NCI-H526 (cell line): ENCODE results near the gene EVL.
"Not testable (repeated sequence)": the region's sequence is repeated elsewhere in the genome, so short reads cannot be mapped to it uniquely, and the experiment has no call there.

Source experiments
- DNase-seq, 2 experiments: peaks; one replicate each; lab custom pipeline; 2025; lab: John Stamatoyannopoulos, UW

The EVL gene

DNA sequence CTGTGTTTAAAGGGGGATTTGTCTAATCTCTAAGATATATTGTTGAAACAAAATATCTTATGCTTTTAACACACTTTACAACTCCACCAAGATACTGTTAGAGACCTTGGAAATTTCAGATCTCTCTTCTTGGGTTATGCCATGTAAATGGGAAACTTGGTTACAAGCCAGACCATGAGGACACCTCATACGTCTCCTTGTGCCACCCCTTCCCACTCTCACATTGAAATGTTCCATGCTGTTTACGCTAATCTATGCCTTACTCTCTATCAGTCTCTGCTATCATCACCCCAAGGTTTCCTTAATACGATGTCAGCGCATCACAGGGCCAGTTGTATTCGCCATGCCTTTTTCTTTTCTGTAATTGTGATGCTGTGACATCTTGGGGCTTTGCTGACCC, 107.6 kb downstream of the EVL start:
- no peak for DNase-seq

DNA sequence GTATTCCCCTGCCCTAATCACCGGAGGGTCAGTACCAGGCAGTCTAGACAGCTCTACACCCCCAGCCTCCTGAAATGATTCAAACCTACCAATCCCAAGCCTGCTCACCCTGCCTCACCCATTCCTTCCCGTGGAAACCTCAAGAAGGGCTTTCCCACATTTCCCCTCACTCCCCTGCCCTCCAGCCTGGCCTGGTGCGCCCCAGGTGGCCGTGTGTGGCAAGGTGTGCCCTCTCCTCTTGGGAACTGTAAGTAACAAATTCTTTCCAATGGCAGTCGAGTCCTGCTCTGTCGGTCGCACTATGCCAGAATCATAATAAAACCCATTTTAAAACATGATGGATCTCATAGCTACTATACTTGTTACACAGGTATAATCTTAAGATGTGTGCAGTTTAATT, 108.1 kb downstream of the EVL start:
- DNase-seq, result no peak

DNA sequence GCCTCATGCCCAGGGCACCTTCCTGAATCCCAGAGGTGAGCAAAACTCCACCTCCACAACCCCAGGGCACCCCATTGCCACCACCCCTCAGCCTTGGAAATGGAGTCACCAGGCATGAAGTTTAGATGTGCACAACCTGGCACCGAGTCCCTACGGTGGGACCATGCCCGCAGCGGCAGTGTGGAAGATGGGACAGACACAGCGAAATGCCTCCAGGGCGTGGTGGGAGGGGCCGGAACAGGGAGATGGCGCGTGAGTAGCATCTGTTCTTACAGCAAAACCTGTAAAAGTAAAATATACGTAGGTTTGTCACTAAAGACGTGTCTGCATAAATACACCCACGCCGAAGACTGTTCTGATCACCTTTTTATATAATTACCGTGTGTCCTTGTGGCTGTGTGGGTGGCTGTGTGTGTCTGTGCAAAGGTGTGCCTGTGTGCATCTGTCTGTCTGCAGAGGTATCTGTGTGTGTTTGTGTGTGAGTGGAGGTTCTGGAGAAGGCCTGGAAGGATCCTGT, 111.6 kb downstream of the EVL start:
- DNase-seq, result no peak

DNA sequence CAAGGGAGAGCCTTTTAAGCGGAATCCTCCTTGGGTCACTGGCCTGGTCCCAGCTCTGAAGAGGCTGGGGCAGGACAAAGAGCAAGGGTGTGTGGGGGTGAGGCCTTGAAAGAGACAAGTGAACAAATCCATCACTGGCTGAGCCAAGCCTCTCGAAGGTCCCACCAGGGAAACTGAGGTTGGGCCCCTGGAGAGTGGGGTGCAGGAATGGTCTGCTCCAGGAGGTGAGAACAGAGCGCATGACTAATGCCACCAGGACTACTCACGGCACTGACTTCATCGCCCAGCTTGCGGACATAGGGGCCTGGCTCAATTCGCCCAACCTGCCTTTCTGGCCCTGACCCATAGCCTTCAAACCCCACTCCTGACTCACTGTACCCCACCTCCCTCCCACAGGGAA, 113.5 kb downstream of the EVL start:
- DNase-seq, result no peak

DNA sequence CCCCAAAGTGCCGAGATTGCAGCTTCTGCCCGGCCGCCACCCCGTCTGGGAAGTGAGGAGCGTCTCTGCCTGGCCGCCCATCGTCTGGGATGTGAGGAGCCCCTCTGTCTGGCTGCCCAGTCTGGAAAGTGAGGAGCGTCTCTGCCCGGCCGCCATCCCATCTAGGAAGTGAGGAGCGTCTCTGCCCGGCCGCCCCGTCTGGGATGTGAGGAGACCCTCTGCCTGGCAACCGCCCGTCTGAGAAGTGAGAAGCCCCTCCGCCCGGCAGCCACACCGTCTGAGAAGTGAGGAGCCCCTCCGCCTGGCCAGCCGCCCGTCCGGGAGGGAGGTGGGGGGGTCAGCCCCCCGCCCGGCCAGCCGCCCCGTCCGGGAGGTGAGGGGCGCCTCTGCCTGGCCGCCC, 115.4 kb downstream of the EVL start:
- DNase-seq, result not testable (repeated sequence)

DNA sequence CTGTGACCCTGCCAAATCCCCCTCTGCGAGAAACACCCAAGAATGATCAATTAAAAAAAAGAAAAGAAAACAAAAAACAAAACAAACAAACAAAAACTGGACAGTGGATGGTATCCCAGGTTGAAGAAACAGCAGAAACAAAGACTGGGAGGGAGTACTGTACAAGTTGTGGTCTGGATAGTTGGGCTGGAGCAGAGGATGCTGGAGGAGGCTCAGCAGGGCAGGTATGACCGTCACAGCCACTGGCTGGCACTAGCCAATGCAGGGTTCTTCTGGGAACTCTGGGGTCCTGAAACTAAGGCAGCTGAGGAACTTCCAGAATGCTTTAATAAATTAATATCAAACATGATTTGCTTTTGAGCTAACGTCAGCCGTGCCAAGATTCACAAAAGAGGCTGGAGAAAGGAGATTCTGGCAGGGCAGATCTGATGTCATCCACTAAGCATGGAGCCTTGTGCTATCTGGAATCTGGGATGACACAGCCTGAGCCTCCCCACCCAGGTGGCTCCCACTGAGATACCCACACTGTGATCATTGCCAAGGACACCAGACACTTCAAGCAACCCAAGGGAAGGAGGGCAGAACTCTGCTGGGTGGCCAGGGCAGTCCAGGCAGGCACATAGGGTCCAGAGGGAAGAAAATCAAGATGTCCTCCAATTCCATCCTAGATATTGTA, 116.8 kb downstream of the EVL start:
- DNase-seq, result not testable (repeated sequence)

DNA sequence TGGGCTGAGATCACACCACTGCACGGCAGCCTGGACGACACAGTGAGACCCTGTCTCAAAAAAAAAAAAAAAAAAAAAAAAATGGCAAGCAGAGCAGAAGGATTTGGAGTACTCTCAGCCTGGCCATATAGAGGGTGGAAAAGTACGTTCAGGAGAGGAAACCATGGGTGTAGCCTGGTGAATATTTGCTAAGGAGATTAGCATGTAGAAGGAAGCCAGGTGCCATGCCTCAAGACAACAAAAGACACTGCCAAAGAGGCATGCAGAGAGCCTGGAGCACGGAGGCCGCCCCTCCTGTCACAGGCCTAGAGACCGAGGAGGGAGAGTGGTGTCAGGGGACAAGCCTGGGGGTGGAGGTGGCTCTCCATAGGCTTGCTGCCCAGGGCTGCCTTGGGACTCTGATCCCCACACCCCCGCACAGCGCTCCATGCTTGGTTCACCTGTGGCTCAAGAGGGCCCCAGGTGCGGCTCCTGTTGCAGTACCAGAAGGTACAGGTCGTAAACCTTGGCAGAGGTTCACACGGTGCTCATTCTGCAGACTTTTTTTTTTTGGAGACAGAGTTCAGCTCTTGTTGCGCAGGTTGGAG, 122.1 kb downstream of the EVL start:
- DNase-seq, result peak in 1 of 2 experiments; percentile 26

DNA sequence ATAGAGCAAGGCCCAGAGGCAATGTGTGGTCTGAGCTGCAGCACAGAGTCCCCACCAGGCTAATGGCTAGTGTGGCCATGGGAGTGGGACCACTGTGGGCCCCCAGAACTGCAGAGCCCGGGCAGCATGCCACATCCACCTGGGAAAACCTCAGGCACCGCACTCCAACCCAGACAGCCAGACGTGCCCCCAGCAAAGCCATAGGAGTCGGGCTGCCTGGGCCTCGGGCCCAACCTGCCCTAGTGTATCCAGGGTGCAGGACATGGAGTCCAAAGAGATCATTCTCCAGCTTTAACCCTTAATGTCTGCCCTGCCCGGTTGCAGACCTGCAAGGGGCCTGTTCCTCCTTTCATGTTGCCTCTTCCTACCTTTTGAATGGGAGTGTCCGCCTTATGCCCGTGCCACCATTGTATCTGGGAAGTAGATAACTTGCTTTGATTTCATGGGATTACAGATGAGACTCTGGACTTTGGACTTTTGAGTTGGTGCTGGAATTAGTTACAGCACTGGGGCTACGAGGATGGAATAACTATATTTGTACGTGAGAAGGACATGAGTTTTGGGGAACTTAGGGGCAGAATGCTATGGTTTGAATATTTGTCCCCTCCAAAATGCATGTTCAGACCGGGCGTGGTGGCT, 123.3 kb downstream of the EVL start:
- DNase-seq, result no peak

DNA sequence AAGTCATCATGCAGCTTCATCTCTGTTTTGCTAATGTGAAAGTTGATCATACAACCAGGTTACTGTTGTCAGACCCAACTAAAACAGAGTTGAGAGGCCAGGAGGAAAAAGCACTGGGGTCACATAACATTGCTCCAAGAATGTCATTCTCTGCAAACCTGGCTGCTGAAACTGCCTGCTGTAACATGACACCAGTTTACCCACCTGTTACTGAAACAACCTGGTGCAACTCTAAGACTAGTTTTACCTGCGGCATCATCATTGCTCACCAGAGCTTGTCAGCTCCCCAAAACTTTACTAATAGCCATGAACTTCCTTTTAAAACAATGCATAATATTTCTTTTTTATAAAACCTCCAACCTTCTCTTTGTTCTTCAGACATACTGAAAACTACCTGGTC, 124.9 kb downstream of the EVL start:
- no peak for DNase-seq

DNA sequence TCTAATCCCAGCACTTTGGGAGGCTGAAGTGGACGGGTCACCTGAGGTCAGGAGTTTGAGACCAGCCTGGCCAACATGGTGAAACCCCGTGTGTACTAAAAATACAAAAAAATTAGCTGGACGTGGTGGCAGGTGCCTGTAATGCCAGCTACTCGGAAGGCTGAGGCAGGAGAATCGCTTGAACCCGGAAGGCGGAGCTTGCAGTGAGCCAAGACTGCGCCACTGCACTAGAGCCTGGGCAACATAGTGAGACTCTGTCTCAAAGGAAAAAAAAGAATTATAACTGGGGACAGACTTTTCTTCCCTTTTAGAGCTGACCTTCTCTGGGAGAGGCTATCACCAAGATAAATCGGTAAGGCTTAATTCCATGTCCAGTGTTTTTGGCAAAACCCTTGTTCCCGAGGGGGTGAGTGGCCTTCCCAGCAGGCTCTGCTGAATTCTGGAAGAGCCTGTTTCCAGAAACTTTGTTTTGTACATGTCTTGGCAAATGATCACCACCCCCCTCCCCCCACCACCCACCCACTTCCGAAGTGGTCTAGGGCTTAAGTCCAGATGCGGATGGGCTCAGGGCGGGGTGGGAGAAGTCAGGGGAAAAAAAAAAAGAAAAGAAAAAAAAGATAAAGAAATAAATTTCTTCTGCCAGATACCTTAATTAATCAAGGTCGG, 126.5 kb downstream of the EVL start:
- DNase-seq, result no peak

DNA sequence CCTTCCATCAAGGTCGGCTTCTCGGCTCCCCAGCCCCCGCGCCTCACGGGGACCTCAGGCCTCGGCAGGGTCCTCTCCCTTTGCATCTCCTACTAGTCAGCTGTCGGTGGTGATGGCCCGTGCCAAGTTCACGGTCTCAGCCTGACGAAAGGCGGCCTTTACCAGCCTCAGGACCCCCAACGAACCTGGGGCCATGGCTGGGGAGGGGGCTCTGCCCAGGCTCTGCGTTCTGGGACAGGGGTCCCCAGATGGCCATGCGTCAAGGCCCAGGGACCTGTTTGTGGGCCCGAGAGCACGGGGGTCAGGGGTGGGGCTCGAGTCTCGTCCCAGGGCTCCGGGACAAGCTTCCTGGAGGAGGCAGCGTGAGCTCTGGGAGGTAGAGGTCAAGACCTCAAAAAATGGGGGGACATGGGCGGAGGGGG, 127.0 kb downstream of the EVL start:
- no peak for DNase-seq

DNA sequence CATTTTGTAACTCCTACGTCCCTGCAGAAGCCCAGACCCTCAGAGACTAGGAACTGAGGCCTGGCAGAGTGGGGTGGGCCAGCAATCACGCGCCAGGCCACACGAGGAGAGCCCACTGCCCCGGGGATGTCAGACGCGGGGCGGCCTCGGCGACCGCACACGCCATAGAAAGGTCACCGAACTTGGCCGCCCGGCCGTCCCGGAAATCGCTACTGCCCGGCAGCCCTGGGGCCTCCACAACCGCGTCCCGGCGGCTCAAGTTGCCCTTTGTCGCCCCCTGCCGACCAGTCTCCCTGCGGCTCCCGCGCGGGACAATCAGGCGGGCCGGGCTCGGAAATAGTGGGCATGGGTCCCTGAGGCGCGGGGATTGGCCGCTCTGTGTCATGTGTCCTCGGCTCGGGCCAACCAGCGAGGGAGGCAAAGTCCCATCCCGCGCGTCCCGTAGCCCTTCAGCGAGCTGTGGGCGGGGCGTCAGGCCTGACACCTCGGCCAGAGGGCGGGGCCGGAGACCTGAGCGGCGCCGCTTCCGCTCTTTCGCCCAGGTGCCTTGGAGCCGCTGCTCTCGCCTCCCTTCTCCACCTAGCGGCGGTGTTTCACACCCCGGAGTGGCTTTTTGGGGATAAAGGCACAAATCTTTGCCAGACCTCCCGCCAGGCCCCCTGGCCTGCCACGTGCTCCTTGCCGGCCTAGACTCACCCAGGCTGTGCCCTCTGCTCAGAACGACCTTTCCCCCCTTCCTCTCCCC, 127.6 kb downstream of the EVL start:
- DNase-seq, result peak; percentile 95 to 100
